CD4-positive, alpha-beta T cell (primary cell): Measurements from ENCODE around the gene TENT5A. TPM values are rescaled to one million over a fixed set of nuclear protein-coding genes. Genes with fewer than 3 reads are reported as not detected.
"Not testable (repeated sequence)": the region's sequence is repeated elsewhere in the genome, so short reads cannot be mapped to it uniquely, and the experiment has no call there.

Experiments
- ATAC-seq: fragments of 200-7000 bp; cut with Tn5 transposase; one replicate; pipeline ENCODE4 v1.10.0; 2022; ENCODE audit warnings: mild to moderate bottlenecking; ENCODE audit not compliant: poor library complexity
- CTCF ChIA-PET: fragments of 350-600 bp; sonication (Branson Sonifier 250); formaldehyde crosslinking; loops from one replicate; lab custom pipeline; 2021; ENCODE audit warnings: antibody characterized with exemption, inconsistent platforms; lab: Charles Lee
- POLR2A ChIA-PET: fragments of 350-600 bp; sonication (Branson Sonifier 250); formaldehyde crosslinking; loops from one replicate; lab custom pipeline; 2021; ENCODE audit warnings: antibody characterized with exemption, inconsistent platforms; lab: Charles Lee
- DNase-seq, 14 experiments: peaks; one replicate each; pipeline ENCODE4 v3.0.0-alpha.2; 2013 to 2020; ENCODE audit warnings: mixed read lengths in 2 of 14
- H3K27ac ChIP-seq, 2 donors: one replicate each; pipeline versions ENCODE4 v1.5.1 to v1.7.0; 2013; ENCODE audit warnings: low read length in 2 of 2, low read depth in 1 of 2, mild to moderate bottlenecking in 1 of 2
- H3K27me3 ChIP-seq, 2 experiments: 1 replicate in 1 of 2; 2 replicates in 1 of 2; pipeline versions ENCODE4 v1.6.1 to v1.7.0; 2013; ENCODE audit warnings: low read length in 2 of 2, control low read depth in 1 of 2, mild to moderate bottlenecking in 1 of 2, moderate library complexity in 1 of 2; ENCODE audit not compliant: insufficient read depth in 2 of 2, control insufficient read depth in 1 of 2
- H3K36me3 ChIP-seq: one replicate; pipeline ENCODE4 v1.6.1; 2013; ENCODE audit warnings: low read length, control low read depth; ENCODE audit not compliant: insufficient read depth
- H3K4me1 ChIP-seq: one replicate; pipeline ENCODE4 v1.6.1; 2013; ENCODE audit warnings: low read length, control low read depth; ENCODE audit not compliant: insufficient read depth
- H3K4me3 ChIP-seq: one replicate; pipeline ENCODE4 v1.5.1; 2013; ENCODE audit warnings: mild to moderate bottlenecking, low read length, moderate library complexity
- H3K9me3 ChIP-seq, 2 experiments: 1 replicate in 1 of 2; 2 replicates in 1 of 2; pipeline versions ENCODE4 v1.6.1 to v1.7.0; 2013; ENCODE audit warnings: low read length in 2 of 2, mild to moderate bottlenecking in 2 of 2, control low read depth in 1 of 2, moderate library complexity in 1 of 2; ENCODE audit not compliant: control insufficient read depth in 1 of 2, insufficient read depth in 1 of 2
- H3K27ac Mint-ChIP-seq: one replicate; pipeline ENCODE4 v1.8.0; 2020; ENCODE audit warnings: mixed read lengths
- H3K27me3 Mint-ChIP-seq: one replicate; pipeline ENCODE4 v1.8.0; 2021; ENCODE audit warnings: mixed read lengths
- H3K36me3 Mint-ChIP-seq: one replicate; pipeline ENCODE4 v1.8.0; 2021; ENCODE audit warnings: low read depth, mixed read lengths
- H3K4me1 Mint-ChIP-seq: one replicate; pipeline ENCODE4 v1.8.0; 2021; ENCODE audit warnings: low read depth, mixed read lengths
- H3K4me3 Mint-ChIP-seq: one replicate; pipeline ENCODE4 v1.8.0; 2020; ENCODE audit warnings: mild to moderate bottlenecking, mixed read lengths
- H3K9me3 Mint-ChIP-seq: one replicate; pipeline ENCODE4 v1.8.0; 2020; ENCODE audit warnings: mixed read lengths
- CTCF ChIP-seq: fragments of 200-600 bp; IDR thresholded peaks from one replicate; pipeline ENCODE4 v1.8.0; 2022; ENCODE audit warnings: antibody characterized with exemption, mild to moderate bottlenecking
- intact Hi-C, 2 experiments: fragments of 100-400 bp; cut with DNase I in 1 of 2; cut with micrococcal nuclease in 1 of 2; formaldehyde crosslinking; loops; one replicate each; pipeline versions ENCODE4 v1.15.1 to v1.9.0; 2023 to 2025; cut with DNase I, micrococcal nuclease
- total RNA-seq, 174 experiments: library from RNA in 2 of 174; stranded (reverse) in 2 of 174; gene quantifications; one replicate each; pipeline ENCODE4 v1.2.3 and lab custom pipeline; 2021 to 2026

TENT5A gene
- total RNA-seq, 2 experiments from 2014 or later: 6.3 to 6.7 TPM

GRCh38 chr6:81743649-81744048 lies 8.8 kb downstream of the TENT5A start:
- Histone ChIP-seq H3K4me1 (no peaks in the 10 kb centered on the region), H3K27me3 (no peaks in the 10 kb centered on the region), H3K9me3 (no peaks in the 10 kb centered on the region), H3K27ac (no peak overlapping the region), H3K4me3 (no peak overlapping the region), H3K36me3 (no peaks in the 10 kb centered on the region)
- CTCF ChIA-PET: no interaction called here
- intact Hi-C loops: no loop called here
- DNase-seq (no peak), ATAC-seq (no peak)
- TF ChIP-seq CTCF: no peak
- H3K9me3 Mint-ChIP-seq: no peaks in the 10 kb centered on the region
- peaks cover 2% of the 10 kb centered on the region for H3K4me1 Mint-ChIP-seq
- H3K4me3 Mint-ChIP-seq: no peak overlapping the region
- H3K36me3 Mint-ChIP-seq: no peaks in the 10 kb centered on the region
- POLR2A ChIA-PET: no interaction called here
- no peaks in the 10 kb centered on the region for H3K27me3 Mint-ChIP-seq
- H3K27ac Mint-ChIP-seq: no peak overlapping the region

GRCh38 chr6:81741689-81742088 lies 10.8 kb downstream of the TENT5A start:
- H3K27ac Mint-ChIP-seq: no peak overlapping the region
- intact Hi-C loops: no loop called here
- no peaks in the 10 kb centered on the region for H3K27me3 Mint-ChIP-seq
- no peaks in the 10 kb centered on the region for H3K9me3 Mint-ChIP-seq
- no peak for TF ChIP-seq CTCF
- no peaks in the 10 kb centered on the region for H3K4me1 ChIP-seq
- H3K36me3 ChIP-seq: no peaks in the 10 kb centered on the region
- H3K27me3 ChIP-seq: no peaks in the 10 kb centered on the region
- H3K36me3 Mint-ChIP-seq: no peaks in the 10 kb centered on the region
- ChIA-PET POLR2A (no interaction called here), CTCF (no interaction called here)
- no peak overlapping the region for H3K4me3 ChIP-seq
- no peak overlapping the region for H3K4me3 Mint-ChIP-seq
- H3K9me3 ChIP-seq: no peaks in the 10 kb centered on the region
- no peaks in the 10 kb centered on the region for H3K4me1 Mint-ChIP-seq
- ATAC-seq (no peak), DNase-seq (no peak)
- H3K27ac ChIP-seq: no peak overlapping the region

- intact Hi-C loops, H3K27ac ChIP-seq, H3K4me1 ChIP-seq, H3K27ac Mint-ChIP-seq, H3K4me3 ChIP-seq, H3K9me3 Mint-ChIP-seq, H3K27me3 ChIP-seq, H3K36me3 ChIP-seq, ATAC-seq, H3K4me3 Mint-ChIP-seq, H3K9me3 ChIP-seq, DNase-seq, H3K4me1 Mint-ChIP-seq, H3K36me3 Mint-ChIP-seq, H3K27me3 Mint-ChIP-seq: not testable (repeated sequence)
- ChIA-PET CTCF (interaction anchor here (0.7 kb wide), 1 partner anchor 13 kb away, joined by 4 read pairs; no protein-coding TSS in a partner anchor), POLR2A (interaction anchor here (0.9 to 1.5 kb wide), 2 partner anchors 13 to 1135 kb away, joined by 3 to 4 read pairs; no protein-coding TSS in a partner anchor)
Observed at GRCh38 chr6:81740591-81740990, 11.9 kb downstream of the TENT5A start.
